Hematopoietic multipotent progenitor cell treated with erythropoietin and hydrocortisone succinate and interleukin-3 and kit ligand, for 6 days (in vitro differentiated cells): ENCODE results near the gene WFIKKN1.

Source experiments
- DNase-seq: peaks from one replicate; pipeline ENCODE4 v3.0.0-alpha.2; 2015

WFIKKN1 gene

DNA sequence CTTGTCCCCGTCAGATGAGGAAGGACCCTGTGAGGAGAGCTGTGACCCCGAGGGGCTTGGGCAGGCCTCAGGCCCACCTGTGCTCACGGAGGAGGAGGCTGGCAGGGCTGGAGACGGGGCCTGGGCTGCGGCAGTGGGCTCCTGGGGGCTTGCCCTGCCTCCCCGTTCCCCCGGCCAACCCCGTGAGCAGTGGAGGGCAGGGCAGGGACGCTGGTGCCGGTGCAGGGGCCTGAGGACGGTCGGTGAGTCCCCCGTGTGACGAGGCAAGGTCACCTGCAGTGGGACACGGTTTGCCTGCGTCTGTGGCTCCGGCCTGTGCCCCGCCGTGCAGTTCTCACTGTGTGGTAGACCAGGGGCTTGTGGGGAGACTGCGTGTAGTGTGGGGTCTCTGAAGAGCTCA is 28.8 kb downstream of the WFIKKN1 start:
- DNase-seq: no peak

DNA sequence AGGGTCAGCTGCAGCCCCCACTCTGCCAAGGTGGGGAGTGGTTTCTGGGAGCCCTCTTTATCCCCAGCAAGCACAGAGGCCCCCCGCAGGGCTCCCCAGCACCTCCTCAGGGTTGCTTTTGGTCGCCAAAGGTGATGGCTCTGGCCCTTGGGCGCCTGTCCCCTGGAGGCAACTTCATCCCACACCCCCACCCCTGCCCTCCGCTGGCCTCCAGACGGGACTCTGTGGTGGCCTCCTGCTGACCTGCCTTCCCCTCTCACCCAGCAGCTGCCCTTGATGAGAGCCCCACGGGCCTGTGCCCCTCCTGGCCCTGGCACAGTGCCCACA is 29.3 kb downstream of the WFIKKN1 start:
- DNase-seq: no peak

DNA sequence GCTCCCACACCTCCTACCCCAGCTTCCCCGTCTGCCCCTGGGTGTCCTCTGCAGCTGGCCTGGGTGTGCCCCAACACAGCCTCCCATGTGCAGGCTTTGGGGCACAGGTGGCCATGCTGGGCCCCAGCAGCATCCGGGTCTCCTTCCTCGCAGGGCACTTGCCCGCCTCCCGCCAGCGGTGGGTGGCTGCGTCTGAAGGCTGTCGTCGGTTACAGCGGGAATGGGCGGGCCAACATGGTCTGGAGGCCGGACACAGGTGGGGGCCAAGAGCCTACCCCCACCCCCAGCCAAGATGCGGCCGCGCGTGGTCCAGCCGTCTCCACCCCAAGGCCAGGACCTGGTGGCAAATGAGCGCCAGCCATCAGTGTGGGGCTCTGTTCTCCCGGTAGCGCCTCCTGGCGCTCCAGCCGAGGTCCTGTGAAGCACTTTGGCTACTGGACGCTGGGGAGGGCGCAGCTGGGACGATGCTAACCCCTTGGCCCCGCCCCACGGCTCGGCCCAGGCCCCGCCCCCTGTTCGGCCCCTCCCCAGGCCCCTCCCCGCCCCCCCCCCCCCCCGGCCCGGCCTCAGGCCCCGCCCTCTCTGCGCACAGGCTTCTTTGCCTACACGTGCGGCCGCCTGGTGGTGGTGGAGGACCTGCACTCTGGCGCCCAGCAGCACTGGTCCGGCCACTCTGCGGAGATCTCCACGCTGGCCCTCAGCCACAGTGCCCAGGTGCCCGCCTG is 29.8 kb downstream of the WFIKKN1 start:
- peak; percentile 97 for DNase-seq

DNA sequence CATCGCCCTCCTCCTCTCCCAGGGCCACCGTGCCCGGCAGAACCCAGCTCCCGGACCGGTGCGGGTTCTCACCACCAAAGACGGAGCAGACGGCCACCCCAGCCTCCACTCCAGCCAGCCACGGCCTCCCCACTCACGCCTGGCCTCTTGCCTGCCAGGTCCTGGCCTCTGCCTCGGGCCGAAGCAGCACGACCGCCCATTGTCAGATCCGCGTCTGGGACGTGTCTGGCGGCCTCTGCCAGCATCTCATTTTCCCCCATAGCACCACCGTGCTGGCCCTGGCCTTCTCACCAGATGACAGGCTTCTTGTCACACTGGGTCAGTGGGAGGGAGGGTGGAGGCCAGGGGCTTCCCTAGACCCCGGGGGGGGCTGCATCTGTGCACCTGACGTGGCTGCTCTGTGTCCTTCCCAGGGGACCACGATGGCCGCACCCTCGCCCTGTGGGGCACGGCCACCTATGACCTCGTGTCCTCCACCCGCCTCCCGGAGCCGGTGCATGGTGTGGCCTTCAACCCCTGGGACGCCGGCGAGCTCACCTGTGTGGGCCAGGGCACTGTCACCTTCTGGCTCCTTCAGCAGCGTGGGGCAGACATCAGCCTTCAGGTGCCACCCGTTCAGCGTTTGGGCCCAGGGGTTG is 30.5 kb downstream of the WFIKKN1 start:
- no peak for DNase-seq

DNA sequence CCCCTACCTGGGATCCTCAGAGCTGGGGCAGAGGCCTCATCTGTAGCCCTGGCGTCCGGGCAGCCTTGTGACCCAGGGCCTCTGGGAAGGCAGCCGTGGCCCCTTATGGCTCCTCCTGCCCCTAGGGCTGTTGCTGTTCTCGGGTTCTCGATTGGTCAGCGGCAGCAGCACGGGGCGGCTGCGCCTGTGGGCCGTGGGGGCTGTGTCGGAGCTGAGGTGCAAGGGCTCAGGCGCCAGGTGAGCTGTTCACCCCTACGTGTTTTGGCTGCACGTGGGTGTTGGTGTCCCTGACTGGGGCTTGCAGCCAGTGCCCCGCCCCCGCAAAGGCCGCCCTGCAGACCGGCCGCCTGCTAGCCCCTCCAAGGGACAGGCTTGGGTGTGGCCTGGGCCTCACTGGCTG is 31.3 kb downstream of the WFIKKN1 start:
- no peak for DNase-seq

DNA sequence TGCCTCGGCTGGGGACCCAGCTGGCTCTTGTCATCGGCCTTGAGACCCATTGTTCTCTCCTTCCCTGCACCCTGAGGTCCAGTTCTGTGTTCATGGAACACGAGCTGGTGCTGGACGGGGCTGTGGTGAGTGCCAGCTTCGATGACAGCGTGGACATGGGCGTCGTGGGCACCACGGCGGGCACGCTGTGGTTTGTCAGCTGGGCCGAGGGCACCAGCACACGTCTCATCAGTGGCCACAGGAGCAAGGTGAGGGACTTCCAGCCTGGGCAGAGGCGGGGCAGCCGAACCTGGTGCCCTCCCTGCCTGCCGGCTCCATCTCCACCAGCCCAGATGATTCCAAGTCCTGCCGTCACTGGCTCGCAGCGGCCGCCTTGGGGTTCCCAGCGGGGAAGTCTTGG is 31.8 kb downstream of the WFIKKN1 start:
- no peak for DNase-seq

DNA sequence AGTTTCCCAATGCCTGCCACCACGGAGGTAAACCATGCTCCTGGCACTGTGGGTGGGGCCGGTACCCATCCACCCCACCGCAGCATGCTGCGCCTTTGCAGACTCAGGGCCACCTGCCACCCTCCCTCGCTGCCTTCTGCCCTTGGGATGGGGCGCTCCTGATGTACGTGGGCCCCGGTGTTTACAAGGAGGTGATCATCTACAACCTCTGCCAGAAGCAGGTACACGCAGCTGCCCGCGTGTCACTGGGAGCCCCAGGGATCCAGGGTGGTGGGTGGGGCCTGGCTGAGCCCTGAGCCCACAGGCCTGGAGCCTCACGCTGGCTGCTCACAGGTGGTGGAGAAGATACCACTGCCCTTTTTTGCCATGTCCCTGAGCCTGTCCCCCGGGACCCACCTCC is 35.8 kb downstream of the WFIKKN1 start:
- DNase-seq: no peak

DNA sequence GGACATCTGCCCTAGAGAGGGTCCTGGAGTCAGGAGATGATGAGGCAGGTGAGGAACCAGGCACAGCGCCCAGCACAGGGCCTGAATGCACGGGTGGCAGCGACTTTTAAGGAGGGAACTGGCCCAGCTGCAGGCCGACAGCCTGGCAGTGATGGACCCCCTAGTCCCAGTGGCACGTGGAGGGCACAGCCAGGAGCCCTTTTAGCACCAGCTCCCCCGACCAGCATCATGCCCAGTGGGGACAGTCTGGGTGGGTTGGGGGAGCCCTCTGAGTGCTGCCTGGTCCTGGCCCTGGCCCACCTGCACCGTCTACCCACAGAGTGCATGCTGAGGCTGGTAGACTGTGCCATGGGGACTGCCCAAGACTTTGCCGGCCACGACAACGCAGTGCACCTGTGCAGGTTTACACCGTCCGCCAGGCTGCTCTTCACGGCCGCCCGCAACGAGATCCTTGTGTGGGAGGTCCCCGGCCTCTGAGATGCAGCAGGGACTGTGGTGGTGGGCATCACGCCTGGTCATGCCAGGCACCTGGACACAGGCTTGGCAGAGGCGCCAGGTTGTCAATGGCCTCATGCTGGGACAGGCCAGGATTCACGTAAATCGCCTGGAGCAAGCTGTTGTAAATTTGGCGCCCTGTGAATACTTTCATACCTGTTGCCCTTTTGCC is 36.5 kb downstream of the WFIKKN1 start:
- DNase-seq: no peak

DNA sequence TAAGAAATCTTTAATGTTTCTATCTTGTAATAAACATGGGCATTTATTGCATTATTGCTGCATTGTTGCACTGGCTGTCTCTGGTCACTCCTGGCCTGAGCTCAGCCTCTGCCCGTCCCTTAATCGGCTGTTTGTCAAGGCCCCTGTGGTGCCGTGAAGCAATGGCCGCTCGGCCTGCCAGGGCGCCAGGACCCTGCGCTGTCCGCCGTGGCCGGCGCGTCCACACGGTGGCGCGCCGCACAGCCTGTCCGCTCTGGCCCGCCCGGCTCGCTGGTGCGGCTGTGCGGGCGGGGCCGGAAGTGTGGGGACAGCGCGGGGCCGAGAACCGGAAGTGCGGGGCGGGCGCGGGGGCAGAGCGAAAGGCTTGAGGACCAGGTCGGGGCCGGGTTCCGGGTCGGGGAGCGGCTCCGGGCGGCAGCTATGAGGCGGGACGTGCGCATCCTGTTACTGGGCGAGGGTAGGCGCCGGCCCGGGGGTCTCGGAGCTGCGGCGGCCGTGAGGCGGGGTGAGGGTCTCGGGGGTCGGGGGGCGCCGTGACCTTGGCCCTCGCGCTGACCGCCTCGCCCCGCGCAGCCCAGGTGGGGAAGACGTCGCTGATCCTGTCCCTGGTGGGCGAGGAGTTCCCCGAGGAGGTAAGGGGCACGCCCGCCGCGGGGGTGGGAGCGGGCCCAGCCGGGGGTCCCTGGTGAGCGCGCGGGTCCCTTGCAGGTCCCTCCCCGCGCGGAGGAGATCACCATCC is 37.2 kb downstream of the WFIKKN1 start, which contains the start of gene RHOT2:
Gene RHOT2, plus strand, starts transcription at position 353 of the 739 bp plus-strand sequence. Its CDS starts 68 bp downstream, at position 421.
- peak; percentile 96 for DNase-seq

DNA sequence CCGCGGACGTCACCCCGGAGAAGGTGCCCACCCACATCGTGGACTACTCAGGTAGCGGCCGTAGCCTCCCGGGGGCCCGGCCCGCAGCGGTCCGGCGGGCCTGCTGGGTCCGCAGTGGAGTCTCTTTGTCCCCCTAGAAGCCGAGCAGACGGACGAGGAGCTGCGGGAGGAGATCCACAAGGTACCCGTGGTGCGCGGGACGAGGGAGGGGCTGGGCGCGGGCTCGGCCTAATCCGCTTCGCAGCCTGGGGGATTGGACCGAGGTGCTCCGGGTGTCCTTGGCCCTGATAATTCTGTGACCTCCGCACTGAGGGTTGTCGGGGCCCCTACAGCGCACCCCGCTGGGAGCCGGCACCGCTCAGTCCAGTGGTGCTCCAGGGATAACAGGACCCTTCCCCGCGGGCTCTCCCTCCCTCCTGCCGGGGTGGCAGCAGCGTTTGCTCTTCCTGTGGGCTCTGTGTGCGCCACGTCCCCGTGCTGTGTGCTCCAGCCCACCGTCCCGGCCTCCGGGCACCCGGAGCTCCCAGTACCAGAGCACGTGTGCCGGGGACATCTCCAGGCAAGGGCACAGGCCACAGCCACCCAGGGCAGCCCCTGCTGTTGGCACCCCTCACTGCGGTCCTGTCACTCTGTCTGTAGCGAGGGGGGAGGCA is 37.9 kb downstream of the WFIKKN1 start:
- DNase-seq: peak; percentile 49

DNA sequence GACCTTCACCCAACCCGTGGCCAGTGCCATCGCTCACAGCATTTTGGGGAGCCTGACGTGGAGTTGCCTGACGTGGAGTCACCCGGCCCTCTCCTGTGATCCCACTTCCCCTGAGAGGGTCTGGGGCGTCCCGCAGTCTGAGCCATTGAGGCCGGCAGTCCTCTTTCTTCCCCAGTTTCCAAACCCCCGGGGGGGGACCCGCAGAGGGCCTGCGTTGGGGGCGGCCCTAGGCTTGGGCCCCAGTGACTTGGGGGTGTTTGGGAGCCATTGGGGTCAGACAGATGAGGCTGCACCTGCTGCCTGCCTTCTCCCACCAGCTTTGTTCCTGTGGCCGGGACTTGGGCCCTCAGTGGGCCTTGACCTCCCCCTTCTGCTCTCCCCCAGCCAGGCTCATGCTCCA is 38.9 kb downstream of the WFIKKN1 start:
- DNase-seq: no peak

DNA sequence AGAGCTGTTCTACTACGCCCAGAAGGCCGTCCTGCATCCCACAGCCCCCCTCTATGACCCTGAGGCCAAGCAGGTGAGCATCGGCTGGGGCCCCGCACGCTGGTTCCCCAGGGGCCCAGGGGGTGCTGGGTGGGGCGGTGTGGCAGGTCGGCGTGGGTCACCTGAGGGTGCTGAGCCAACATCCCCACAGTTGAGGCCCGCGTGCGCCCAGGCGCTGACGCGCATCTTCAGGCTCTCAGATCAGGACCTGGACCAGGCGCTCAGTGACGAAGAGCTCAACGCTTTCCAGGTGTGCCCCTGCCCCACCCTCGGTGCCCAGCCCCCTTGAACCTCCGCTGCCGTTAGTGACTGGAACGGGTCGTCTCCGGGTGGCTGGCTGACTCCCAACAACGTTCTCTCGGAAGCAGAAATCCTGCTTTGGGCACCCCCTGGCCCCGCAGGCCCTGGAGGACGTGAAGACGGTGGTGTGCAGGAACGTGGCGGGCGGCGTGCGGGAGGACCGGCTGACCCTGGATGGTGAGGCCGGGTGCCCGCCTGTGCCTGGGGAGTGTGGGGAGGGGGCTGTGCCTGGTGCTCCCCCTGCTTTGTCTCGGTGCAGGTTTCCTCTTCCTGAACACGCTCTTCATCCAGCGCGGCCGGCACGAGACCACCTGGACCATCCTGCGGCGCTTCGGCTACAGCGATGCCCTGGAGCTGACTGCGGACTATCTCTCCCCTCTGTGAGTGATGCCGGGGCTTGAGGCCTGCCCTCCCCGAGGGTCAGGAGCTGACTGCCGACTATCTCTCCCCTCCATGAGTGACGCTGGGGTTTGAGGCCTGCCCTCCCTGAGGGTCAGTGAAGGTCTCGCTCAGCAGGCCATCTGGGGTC is 39.9 kb downstream of the WFIKKN1 start:
- DNase-seq: no peak

DNA sequence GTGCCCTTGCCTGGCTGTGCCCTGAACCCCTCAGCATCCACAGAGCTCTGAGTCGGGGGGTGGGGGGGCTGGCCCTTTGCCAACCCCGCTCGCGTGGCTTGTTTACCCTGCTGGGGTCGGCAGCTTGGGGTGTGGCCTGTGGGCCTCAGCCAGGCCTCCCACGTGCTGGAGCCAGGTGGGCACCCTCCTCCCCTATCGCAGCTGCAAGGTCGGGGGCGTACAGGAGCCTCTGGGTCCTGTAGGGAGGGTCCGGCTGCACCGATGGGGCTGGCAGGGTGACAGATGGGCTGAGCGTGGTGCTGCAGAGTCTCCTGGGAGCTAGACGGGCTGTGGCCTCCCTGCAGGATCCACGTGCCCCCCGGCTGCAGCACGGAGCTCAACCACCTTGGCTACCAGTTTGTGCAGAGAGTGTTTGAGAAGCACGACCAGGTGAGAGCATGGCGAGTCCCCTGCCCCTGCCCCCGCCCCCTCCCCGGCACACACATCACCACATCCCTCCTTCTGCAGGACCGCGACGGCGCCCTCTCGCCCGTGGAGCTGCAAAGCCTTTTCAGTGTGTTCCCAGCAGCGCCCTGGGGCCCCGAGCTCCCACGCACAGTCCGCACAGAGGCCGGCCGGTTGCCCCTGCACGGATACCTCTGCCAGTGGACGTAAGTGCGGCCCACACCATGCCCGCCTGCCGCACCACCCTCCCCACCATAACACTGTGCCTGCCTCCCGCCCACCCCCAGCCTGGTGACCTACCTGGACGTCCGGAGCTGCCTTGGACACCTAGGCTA is 40.8 kb downstream of the WFIKKN1 start:
- no peak for DNase-seq

DNA sequence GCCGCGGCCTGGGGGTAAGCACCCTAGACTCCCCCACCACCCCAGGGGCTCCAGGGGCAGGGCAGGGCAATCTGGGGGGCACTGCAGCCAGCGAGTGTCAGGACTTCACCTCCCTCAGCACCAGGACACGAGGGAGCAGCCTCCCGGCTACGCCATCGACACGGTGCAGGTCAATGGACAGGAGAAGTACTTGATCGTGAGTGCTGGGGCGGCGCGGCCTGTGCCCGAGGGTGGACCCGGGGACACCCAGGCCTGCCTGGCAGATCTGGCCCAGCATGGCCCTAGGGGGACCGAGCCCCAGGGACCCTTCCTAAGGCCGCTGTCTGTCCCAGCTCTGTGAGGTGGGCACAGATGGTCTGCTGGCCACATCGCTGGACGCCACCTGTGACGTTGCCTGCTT is 41.6 kb downstream of the WFIKKN1 start:
- no peak for DNase-seq

DNA sequence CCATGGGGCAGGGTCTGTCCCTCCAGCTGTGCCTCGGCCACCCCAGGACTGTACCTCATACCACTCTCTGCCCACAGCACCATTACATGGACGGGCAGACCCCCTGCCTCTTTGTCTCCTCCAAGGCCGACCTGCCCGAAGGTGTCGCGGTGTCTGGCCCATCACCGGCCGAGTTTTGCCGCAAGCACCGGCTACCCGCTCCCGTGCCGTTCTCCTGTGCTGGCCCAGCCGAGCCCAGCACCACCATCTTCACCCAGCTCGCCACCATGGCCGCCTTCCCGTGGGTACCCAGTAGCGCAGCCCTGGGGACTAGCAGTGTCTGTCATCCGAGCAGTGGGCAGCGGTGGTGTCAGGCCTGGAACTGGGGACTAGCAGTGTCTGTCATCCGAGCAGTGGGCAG is 42.1 kb downstream of the WFIKKN1 start:
- no peak for DNase-seq

DNA sequence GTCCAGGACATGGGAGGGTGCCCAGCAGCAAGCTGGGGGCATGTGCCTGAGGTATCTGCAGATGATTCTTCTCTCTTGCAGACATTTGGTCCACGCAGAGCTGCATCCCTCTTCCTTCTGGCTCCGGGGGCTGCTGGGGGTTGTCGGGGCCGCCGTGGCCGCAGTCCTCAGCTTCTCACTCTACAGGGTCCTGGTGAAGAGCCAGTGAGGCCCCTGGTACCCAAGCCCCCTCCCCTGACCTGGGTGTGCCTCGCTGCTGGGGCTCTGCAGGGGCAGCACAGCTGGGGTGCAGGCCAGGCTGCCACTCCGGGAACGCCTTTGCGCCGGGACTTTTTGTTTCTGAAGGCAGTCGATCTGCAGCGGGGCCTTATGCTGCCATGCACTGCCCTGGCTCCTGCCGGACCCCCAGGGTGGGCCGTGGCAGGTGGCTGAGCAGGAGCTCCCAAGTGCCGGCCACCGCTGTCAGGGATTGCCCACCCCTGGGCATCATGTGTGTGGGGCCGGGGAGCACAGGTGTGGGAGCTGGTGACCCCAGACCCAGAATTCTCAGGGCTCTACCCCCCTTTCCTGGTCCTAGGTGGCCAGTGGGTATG is 42.7 kb downstream of the WFIKKN1 start:
- DNase-seq: no peak

DNA sequence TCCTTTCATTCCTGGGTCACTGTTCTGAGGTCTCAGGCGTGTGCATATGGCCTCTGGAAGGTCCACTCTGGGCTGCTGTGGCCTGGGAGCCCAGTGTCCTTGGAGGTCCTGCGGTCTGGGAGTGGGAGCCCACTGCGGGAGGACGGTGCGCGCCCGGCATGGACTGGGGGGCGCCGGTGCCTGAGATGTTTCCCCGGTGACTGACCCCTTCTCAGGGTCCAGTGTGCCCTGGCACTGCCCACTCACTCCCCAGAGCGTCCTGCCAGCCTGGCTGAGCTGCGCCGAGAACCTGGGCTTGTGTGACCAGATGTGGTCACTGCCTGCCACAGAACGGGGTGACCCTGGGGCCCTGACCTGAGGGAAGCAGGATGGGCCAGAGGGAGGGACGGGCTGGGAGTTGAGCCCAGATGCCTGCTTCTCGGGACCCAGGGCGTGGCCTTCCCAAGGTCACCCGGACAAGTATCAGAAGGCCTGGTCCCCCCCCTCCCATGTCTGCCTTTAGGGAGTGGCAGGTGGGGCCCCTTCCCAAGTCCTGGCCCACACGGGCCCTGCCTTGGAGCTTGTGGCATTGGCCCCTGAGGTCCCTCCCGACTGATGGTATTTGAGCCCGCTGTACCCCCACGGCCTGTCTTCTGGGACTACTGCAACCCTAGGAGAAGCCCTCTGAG is 43.6 kb downstream of the WFIKKN1 start:
- no peak for DNase-seq

DNA sequence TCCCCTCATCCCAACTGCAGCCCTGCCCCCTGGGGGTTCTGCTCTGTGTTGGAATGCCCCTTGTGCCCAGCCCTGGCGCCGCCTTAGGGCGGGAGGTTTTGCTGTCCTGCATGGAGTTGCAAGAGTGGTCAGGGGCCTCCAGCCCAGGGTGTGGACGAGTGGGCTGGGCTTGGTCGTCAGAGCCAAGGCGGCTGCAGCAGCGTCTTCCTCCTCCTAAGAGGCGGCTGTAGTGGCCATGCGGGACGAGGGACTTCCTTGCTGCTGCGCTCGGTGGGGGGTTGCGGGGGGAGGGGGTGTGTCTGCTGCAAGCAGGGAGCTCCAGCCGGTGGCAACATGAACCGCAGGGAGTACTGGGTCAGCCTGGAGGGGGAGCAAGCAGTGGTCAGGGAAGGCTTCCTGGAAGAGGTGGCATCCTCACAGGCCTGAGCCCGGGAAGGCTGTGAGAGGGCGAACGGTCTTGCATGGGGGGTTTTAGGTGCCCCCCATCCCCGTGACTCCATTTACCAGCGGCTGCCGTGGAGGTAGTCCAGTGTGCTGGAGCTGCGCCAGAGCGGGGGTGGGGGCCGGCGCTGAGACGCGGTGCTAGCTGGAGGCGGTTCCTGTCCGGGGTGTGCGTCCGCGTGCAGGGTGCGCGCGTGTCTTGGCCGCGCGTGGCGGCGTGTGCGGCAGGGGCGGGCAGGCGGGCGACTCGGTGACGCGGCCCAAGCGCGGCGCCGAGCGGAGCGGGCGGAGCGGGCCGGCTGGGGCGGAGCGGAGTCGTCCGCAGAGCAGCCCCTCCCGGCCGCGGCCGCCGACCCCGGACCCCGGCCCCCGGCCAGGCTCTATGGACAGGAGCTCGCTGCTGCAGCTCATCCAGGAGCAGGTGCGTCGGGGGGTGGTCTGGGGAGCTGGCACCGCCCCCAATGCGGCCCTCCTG is 44.4 kb downstream of the WFIKKN1 start, which contains the start of gene RHBDL1:
Gene RHBDL1, plus strand, starts transcription at position 704 of the 916 bp plus-strand sequence. Its CDS starts 120 bp downstream, at position 824.
- peak; percentile 47 for DNase-seq
